Naive B cell (primary cell): ENCODE measurements around the gene RBMXL2. TPM values are rescaled to one million over a fixed set of nuclear protein-coding genes. Genes with fewer than 3 reads are reported as not detected.

Source experiments
- ATAC-seq, 2 donors: fragments of 150-1000 bp; cut with Tn5 transposase; 2 replicates each; pipeline ENCODE4 v1.10.0; 2021; ENCODE audit warnings: low read depth in 2 of 2, mild to moderate bottlenecking in 2 of 2, moderate library complexity in 2 of 2
- DNase-seq: peaks from one replicate; pipeline ENCODE4 v3.0.0; 2022
- H3K27ac Mint-ChIP-seq, 6 donors: one replicate each; pipeline ENCODE4 v1.8.0; 2020 to 2022; ENCODE audit warnings: mild to moderate bottlenecking in 6 of 6, mixed read lengths in 6 of 6, moderate library complexity in 5 of 6, inconsistent platforms in 2 of 6
- H3K27me3 Mint-ChIP-seq, 3 donors: one replicate each; pipeline ENCODE4 v1.8.0; 2021 to 2022; ENCODE audit warnings: mixed read lengths in 3 of 3, mild to moderate bottlenecking in 1 of 3
- H3K36me3 Mint-ChIP-seq, 2 donors: one replicate each; pipeline ENCODE4 v1.8.0; 2020 to 2022; ENCODE audit warnings: mixed read lengths in 2 of 2, inconsistent platforms in 1 of 2, mild to moderate bottlenecking in 1 of 2
- H3K4me1 Mint-ChIP-seq, 3 donors: one replicate each; pipeline ENCODE4 v1.8.0; 2020 to 2022; ENCODE audit warnings: mixed read lengths in 3 of 3, inconsistent platforms in 1 of 3, mild to moderate bottlenecking in 1 of 3, moderate library complexity in 1 of 3
- H3K4me3 Mint-ChIP-seq, 8 donors: one replicate each; pipeline ENCODE4 v1.8.0; 2020 to 2022; ENCODE audit warnings: mild to moderate bottlenecking in 8 of 8, mixed read lengths in 8 of 8, moderate library complexity in 8 of 8, inconsistent platforms in 2 of 8
- H3K9me3 Mint-ChIP-seq, 7 donors: one replicate each; pipeline ENCODE4 v1.8.0; 2020 to 2022; ENCODE audit warnings: mixed read lengths in 7 of 7, mild to moderate bottlenecking in 5 of 7, inconsistent platforms in 2 of 7, moderate library complexity in 1 of 7
- polyA plus RNA-seq, 6 donors: library from polyadenylated mRNA; unstranded; fragments of 300-500 nt; fragmentation: Illumina TruSeq; gene quantifications; one replicate each; pipeline ENCODE4 v1.2.3, GENCODE V29; 2021; ENCODE audit warnings: low read depth in 6 of 6

Gene RBMXL2
- polyA plus RNA-seq: not detected

DNA sequence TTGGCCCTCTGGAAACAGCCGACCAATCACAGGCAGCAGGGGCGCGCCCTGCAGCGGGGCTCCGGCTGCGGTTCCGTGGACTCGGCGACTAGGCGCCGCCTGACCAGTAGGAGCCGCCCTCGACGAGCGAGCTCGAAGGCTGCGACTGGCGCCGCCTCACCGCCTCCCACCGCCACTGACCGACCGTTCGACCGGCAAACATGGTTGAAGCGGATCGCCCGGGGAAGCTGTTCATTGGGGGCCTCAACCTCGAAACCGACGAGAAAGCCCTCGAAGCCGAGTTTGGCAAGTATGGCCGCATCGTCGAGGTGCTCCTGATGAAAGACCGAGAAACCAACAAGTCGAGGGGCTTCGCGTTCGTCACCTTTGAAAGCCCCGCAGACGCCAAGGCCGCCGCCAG lies at the start of gene RBMXL2:
RBMXL2 (plus strand) TSS at position 78 of the 400 bp plus-strand sequence; CDS start at position 201, 123 bp downstream.
- no peaks in the 10 kb centered on the region for H3K9me3 Mint-ChIP-seq
- ATAC-seq: no peak
- H3K4me3 Mint-ChIP-seq: no peak within 1 kb of the TSS
- no peaks in the 10 kb centered on the region for H3K4me1 Mint-ChIP-seq
- H3K27me3 Mint-ChIP-seq: peaks cover 24 to 26% (median 26%) of the 10 kb centered on the region in 3 donors
- DNase-seq: no peak
- no peaks in the 10 kb centered on the region for H3K36me3 Mint-ChIP-seq
- H3K27ac Mint-ChIP-seq: no peak within 1 kb of the TSS

DNA sequence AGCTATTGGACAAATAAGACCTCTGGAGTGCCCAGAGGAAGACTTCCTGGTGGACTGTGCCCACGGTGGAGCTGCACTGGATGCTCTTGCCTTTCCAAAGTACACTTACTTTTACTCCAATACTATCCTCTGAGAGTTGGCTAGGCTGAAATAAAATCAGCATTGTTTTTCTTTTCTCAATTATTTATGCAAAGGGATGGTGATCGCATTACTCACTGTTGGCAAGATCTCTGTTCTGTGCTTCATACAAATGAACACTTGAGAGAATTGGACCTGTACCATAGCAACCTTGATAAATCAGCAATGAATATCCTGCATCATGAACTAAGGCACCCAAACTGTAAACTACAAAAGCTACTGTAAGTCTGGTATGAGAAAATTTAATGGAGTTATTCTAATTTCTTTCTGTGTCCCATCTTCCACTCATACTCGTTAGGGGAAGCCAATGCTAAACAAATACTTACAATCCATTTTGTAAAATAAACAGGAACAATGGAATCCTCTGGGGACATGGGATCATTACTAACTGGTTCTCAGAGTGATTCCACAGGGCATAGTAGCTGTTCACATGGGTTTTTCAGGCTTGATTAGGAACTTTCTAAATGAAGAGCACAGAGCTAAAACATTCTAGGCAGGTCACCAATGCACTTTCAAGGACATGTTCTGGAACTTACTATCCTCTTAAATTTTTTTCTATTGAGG lies 42.2 kb upstream of the RBMXL2 start:
- Mint-ChIP-seq H3K4me3 (no peak overlapping the region), H3K36me3 (no peaks in the 10 kb centered on the region), H3K9me3 (no peaks in the 10 kb centered on the region), H3K27ac (no peak overlapping the region), H3K27me3 (peaks cover 0 to 21% (median 16%) of the 10 kb centered on the region in 3 donors), H3K4me1 (no peaks in the 10 kb centered on the region)
- no peak for ATAC-seq
- no peak for DNase-seq

DNA sequence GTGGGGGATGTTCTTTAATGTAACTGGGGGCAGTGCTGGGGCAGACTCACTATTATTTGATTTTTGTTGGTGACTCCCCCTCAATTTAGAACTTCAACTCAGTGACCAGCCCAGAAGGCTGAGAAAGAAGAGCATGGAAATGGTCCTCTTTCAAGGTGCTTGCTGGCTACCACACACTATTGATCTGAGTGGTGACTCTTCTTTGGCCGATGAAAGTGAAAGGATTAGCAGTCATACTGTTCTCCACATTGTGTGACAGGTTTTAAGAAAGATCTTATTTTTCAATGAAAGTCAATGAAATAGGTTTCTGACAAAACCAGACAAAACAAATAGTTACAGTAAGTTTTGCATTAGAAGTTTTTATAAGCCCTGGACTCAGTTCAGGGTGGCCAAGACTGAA lies 38.6 kb upstream of the RBMXL2 start:
- H3K27me3 Mint-ChIP-seq: peaks cover 0 to 19% (median 17%) of the 10 kb centered on the region in 3 donors
- DNase-seq (no peak), ATAC-seq (no peak)
- H3K4me1 Mint-ChIP-seq: no peaks in the 10 kb centered on the region
- peak overlapping the region in 1 of 6 donors; percentile 53 for H3K27ac Mint-ChIP-seq
- no peaks in the 10 kb centered on the region for H3K36me3 Mint-ChIP-seq
- no peaks in the 10 kb centered on the region for H3K9me3 Mint-ChIP-seq
- no peak overlapping the region for H3K4me3 Mint-ChIP-seq

DNA sequence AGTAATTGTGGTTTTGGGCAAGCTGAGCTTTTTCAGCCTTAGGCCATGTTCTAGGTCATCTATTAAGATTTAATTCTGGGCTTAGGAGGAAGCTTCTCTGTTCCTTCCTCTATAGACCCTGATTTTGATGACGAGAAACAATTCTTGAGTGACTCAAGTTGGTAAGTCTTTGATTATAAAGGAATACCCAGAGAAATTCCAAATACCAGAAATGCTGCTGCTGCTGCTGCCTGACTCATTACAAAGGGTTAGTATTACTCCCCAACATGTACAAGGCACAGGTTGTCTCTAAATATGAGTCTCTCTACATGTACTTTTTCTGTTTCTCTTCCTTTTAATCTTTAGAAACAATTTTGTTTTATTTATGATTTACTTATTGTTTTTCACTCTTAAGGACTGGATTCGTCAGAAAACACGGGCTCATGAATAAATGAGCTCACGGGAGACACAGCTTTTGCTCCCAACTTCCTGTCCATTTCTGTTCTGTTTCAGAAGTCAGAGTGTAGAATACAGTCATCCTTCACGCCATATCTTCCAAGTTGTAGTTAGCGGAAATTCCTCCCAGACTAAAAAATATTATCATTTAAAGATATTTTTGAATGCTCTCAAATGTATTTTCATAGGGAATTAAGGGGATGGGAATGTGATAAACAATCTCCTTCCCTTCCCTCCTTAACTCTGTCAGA lies 31.8 kb upstream of the RBMXL2 start:
- no peaks in the 10 kb centered on the region for H3K36me3 Mint-ChIP-seq
- H3K27me3 Mint-ChIP-seq: peaks cover 7 to 20% (median 13%) of the 10 kb centered on the region in 3 donors
- DNase-seq: no peak
- no peak overlapping the region for H3K4me3 Mint-ChIP-seq
- no peaks in the 10 kb centered on the region for H3K9me3 Mint-ChIP-seq
- H3K27ac Mint-ChIP-seq: no peak overlapping the region
- no peak for ATAC-seq
- H3K4me1 Mint-ChIP-seq: no peaks in the 10 kb centered on the region

DNA sequence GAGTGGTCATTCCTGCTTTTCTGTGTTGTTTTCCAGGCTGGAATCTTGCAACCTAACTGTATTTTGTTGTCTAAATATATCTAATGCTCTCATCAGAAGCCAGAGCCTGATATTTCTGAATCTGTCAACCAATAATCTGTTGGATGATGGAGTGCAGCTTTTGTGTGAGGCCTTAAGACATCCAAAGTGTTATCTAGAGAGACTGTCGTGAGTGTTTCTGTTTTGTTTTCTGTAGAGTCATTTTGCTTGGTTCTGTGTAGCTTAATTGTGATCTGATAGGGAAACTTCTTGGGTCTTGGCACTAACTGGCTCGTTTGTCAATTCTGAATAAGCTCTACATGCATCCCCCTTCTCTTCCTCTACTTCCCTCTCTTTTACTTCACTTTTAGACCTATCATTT lies 31.2 kb upstream of the RBMXL2 start:
- Mint-ChIP-seq H3K4me3 (no peak overlapping the region), H3K36me3 (no peaks in the 10 kb centered on the region), H3K9me3 (no peaks in the 10 kb centered on the region), H3K27ac (peak overlapping the region in 1 of 6 donors; percentile 4), H3K4me1 (no peaks in the 10 kb centered on the region), H3K27me3 (peaks cover 7 to 20% (median 13%) of the 10 kb centered on the region in 3 donors)
- no peak for ATAC-seq
- no peak for DNase-seq

DNA sequence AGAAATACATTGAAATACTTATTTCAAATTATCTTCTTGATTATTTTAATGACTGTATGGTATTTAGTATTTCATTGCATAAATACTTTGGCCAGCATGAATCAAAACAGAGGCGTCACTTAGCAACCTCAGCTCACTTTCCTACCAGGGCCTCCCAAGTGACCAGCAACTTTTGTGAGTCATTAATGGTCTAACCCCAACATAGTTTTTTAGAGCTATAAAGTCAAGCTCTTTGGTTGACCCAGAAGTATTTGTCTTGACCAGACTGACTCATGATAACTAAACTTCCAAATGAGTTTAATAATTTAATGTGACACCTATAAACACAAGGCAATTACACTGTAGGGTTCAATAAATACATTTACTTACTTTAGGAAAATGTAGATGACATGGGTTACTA lies 27.9 kb upstream of the RBMXL2 start:
- ATAC-seq: no peak
- no peak overlapping the region for H3K27ac Mint-ChIP-seq

DNA sequence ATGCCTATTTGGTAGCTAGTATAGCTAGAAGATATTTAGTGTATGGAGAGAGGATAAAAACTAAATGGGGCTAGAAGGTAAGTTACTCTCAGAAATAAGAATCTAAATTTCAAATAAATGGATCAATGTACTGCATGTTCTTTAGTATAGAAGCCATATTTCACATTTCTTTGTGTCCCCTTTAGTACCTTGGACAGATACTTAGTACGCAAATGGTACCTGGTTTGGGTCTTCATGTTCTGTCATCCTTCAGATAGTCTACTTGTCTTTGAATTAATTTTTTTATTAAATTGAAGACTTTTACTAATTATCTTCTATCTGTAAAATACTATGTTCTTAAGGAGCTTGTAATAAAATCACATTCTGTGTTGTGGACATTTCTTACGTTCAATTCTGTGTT lies 26.3 kb upstream of the RBMXL2 start:
- Mint-ChIP-seq H3K27me3 (peaks cover 7 to 19% (median 18%) of the 10 kb centered on the region in 3 donors), H3K36me3 (no peaks in the 10 kb centered on the region), H3K9me3 (peaks cover 0 to 16% (median 5%) of the 10 kb centered on the region in 7 donors), H3K4me1 (no peaks in the 10 kb centered on the region), H3K27ac (no peak overlapping the region), H3K4me3 (no peak overlapping the region)
- ATAC-seq (no peak), DNase-seq (no peak)

More for the DNA sequence above, 27.9 kb upstream of the RBMXL2 start:
- no peak for DNase-seq
- H3K4me3 Mint-ChIP-seq: no peak overlapping the region
- no peaks in the 10 kb centered on the region for H3K36me3 Mint-ChIP-seq
- no peaks in the 10 kb centered on the region for H3K4me1 Mint-ChIP-seq
- H3K9me3 Mint-ChIP-seq: peaks cover 0 to 3% (median under 1%) of the 10 kb centered on the region in 7 donors
- H3K27me3 Mint-ChIP-seq: peaks cover 7 to 19% (median 9%) of the 10 kb centered on the region in 3 donors

DNA sequence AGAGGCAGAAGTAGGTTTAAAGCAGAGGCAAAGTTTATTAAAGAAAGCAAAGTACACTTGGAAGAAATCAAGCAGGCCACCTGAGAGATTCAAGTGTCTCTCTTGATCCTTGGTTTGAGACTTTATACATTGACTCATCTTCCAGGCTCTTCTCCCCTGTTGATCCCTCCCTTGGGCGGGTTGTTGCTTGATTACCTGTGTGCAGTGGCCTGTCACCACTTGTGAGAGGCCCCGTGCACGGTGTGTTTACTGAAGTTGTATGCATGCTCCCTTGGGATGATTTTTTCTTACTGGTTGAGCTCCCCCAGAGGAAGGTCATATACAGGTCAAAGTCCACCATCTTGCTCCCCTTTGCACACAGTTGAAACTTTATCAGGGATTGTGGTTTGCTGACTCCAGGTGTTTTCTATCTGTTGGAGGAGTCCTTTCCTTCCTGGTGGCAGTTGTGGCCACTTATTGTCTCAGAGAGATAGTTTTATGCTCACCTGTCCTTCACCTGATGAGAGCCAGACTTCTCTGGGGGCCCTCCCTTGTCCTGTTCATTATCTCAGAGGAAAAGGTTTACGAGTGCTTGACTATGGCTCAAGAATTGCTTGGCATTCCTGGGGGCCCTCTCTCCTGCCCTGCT lies 16.3 kb upstream of the RBMXL2 start:
- ATAC-seq (no peak), DNase-seq (no peak)
- Mint-ChIP-seq H3K9me3 (peaks cover 0 to 6% (median 4%) of the 10 kb centered on the region in 7 donors), H3K4me3 (no peak overlapping the region), H3K27ac (no peak overlapping the region), H3K27me3 (peaks cover 7 to 33% (median 8%) of the 10 kb centered on the region in 3 donors), H3K36me3 (no peaks in the 10 kb centered on the region), H3K4me1 (no peaks in the 10 kb centered on the region)

DNA sequence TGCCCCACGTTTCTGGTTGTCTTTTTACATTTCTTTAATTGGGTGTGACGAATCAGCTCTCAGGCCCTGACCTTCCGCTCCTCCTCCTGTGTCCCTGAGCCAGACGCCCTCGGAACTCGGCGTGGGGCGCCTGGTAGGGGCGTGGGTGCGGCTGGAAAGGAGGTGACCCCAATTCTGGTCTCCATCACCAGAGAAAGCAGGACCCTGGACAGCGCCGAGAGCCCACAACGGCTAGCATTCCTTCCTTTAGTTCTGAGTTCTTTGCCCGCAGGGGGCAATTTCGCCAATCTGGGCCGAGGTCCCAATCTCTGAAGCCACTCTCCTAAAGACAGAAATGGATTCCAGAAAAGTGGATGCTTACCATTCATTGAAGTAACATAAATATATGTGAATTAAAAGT lies 11.7 kb upstream of the RBMXL2 start:
- Mint-ChIP-seq H3K27ac (no peak overlapping the region), H3K4me3 (no peak overlapping the region), H3K4me1 (no peaks in the 10 kb centered on the region), H3K9me3 (peaks cover 9 to 24% (median 18%) of the 10 kb centered on the region in 7 donors), H3K27me3 (peaks cover 7 to 39% (median 19%) of the 10 kb centered on the region in 3 donors), H3K36me3 (peaks cover 0 to 7% of the 10 kb centered on the region in 2 donors)
- DNase-seq (no peak), ATAC-seq (no peak)

DNA sequence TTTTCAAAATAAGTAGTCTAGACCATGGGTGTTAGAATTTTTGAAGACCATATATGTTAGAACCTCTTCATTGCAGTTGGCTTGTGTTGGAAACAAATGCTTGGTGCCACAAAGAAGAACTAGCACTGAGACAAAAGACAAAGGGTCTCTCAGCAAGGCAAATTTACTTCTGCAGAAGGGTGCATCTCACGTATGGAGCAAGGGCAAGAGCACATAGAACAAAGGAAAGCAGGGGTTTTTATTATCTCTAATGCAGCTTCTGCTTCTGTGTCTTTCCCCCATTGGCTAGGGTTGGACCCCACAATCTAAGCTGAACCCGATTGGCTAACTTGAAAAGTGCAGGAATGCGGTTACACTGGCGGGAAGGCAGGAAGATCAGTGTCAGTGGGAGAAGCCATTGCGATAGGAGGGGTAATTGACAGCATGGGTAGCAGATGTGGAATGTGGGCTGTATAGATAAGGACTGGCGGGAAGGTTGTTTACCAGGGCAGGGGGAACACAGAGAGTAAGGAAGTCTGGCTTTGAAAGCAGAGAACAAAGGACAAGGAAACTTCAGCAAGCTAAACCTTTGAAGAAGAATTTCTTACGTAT lies 9.2 kb upstream of the RBMXL2 start:
- DNase-seq: no peak
- peaks cover 0 to 7% of the 10 kb centered on the region in 2 donors for H3K36me3 Mint-ChIP-seq
- H3K27ac Mint-ChIP-seq: no peak overlapping the region
- H3K4me1 Mint-ChIP-seq: no peaks in the 10 kb centered on the region
- H3K27me3 Mint-ChIP-seq: peaks cover 24 to 30% (median 26%) of the 10 kb centered on the region in 3 donors
- no peak overlapping the region for H3K4me3 Mint-ChIP-seq
- ATAC-seq: no peak
- peaks cover 9 to 24% (median 15%) of the 10 kb centered on the region in 7 donors for H3K9me3 Mint-ChIP-seq

DNA sequence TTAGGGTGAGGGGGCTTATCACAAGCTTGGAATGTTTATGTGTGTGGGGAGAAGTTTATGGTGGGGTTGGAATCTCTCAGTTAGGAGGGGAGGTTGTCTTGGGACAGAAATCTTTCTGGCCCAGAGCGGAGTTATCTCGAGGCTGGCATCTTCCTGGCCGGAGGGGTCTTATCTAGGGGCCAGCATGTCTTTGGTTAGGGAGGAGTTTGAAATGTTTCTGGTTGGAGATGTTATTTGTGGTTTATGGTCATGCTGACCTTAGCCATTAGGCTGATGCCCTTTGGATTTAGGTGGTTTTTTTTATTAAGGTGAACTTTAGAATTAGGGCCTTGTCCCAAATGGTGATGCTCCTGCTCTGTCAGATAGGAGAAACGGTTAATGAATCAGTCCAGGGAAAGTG lies 7.9 kb upstream of the RBMXL2 start:
- peaks cover 9 to 24% (median 15%) of the 10 kb centered on the region in 7 donors for H3K9me3 Mint-ChIP-seq
- H3K4me3 Mint-ChIP-seq: no peak overlapping the region
- no peaks in the 10 kb centered on the region for H3K4me1 Mint-ChIP-seq
- peaks cover 24 to 30% (median 26%) of the 10 kb centered on the region in 3 donors for H3K27me3 Mint-ChIP-seq
- DNase-seq (no peak), ATAC-seq (no peak)
- H3K27ac Mint-ChIP-seq: no peak overlapping the region
- H3K36me3 Mint-ChIP-seq: peaks cover 0 to 7% of the 10 kb centered on the region in 2 donors

DNA sequence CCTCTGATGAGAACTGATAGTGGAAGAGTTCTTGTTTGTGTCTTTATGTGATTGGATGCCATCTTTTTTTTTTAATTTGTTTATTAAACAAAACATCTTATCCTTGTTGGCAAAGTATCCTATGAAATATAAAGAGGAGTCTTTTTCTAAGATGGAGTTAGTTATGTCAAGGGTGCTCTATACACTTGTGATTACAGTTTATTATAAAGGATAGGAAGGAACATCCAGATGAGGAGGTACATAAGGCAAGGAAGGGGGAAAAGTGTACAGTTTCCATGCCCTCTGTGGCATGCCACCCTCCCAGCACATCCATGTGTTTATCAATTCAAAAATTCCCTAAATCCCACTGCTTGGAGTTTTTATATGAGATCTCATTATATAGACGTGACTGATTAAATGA lies 7.4 kb upstream of the RBMXL2 start:
- H3K27me3 Mint-ChIP-seq: peaks cover 23 to 28% (median 24%) of the 10 kb centered on the region in 3 donors
- no peaks in the 10 kb centered on the region for H3K4me1 Mint-ChIP-seq
- H3K27ac Mint-ChIP-seq: no peak overlapping the region
- ATAC-seq (no peak), DNase-seq (no peak)
- peaks cover 9 to 21% (median 15%) of the 10 kb centered on the region in 7 donors for H3K9me3 Mint-ChIP-seq
- peaks cover 0 to 7% of the 10 kb centered on the region in 2 donors for H3K36me3 Mint-ChIP-seq
- H3K4me3 Mint-ChIP-seq: no peak overlapping the region
